Dermis blood vessel endothelial cell (primary cell): ENCODE results near the gene FBXW2. TPM values are rescaled to one million over a fixed set of nuclear protein-coding genes. Genes with fewer than 3 reads are reported as not detected.

Experiments
- DNase-seq: peaks from one replicate; pipeline ENCODE4 v3.0.0; 2010
- total RNA-seq: library from RNA; depleted of rRNA; stranded (reverse); fragments of >200 nt; gene quantifications from 2 replicates; pipeline ENCODE4 v1.2.3, GENCODE V29; 2014

The FBXW2 gene
- total RNA-seq, 1 donor from 2014 or later: 47.5 TPM

- no peak for DNase-seq
Measured at GRCh38 chr9:120741191-120741590, 52.0 kb downstream of the FBXW2 start.

GRCh38 chr9:120740132-120740531 is 53.1 kb downstream of the FBXW2 start:
- peak; percentile 67 for DNase-seq

- no peak for DNase-seq
Measured at GRCh38 chr9:120737416-120738165, 55.6 kb downstream of the FBXW2 start.

GRCh38 chr9:120736881-120737280 is 56.3 kb downstream of the FBXW2 start:
- DNase-seq: no peak

GRCh38 chr9:120735415-120736126 is 57.6 kb downstream of the FBXW2 start:
- DNase-seq: no peak

- peak; percentile 80 for DNase-seq
Measured at GRCh38 chr9:120734607-120735410, 58.4 kb downstream of the FBXW2 start.

- no peak for DNase-seq
Measured at GRCh38 chr9:120733190-120733589, 60.0 kb downstream of the FBXW2 start.

- peak; percentile 95 for DNase-seq
Measured at GRCh38 chr9:120730654-120731514, 62.3 kb downstream of the FBXW2 start.

- DNase-seq: peak; percentile 16
Measured at GRCh38 chr9:120729791-120730241, 63.4 kb downstream of the FBXW2 start.

- DNase-seq: no peak
Measured at GRCh38 chr9:120726484-120726883, 66.7 kb downstream of the FBXW2 start.

GRCh38 chr9:120725907-120726306 is 67.3 kb downstream of the FBXW2 start:
- DNase-seq: no peak

- DNase-seq: no peak
Measured at GRCh38 chr9:120724757-120725400, 68.3 kb downstream of the FBXW2 start.

GRCh38 chr9:120723565-120723964 is 69.7 kb downstream of the FBXW2 start:
- DNase-seq: no peak

GRCh38 chr9:120720404-120720803 is 72.8 kb downstream of the FBXW2 start:
- DNase-seq: no peak

GRCh38 chr9:120718316-120718715 is 74.9 kb downstream of the FBXW2 start:
- DNase-seq: no peak

- DNase-seq: no peak
Measured at GRCh38 chr9:120717176-120717575, 76.0 kb downstream of the FBXW2 start.

GRCh38 chr9:120716483-120716882 is 76.7 kb downstream of the FBXW2 start:
- DNase-seq: no peak

- DNase-seq: peak; percentile 77
Measured at GRCh38 chr9:120715389-120715924, 77.8 kb downstream of the FBXW2 start.

GRCh38 chr9:120714846-120715388 is 78.3 kb downstream of the FBXW2 start:
- no peak for DNase-seq

GRCh38 chr9:120714088-120714845 is 78.9 kb downstream of the FBXW2 start, which contains the start of gene MEGF9:
MEGF9 (minus strand) TSS chr9:120714470; CDS start chr9:120714358, 112 bp downstream.
- DNase-seq: peak; percentile 98
